Ovary (tissue), 3 donors: ENCODE results near the gene HSD17B8.

ENCODE experiments used
- EP300 ChIP-seq: sonication (generic); formaldehyde crosslinking; IDR thresholded peaks from one replicate; pipeline ENCODE4 v1.6.1; 2017; ENCODE audit warnings: antibody characterized with exemption
- POLR2A ChIP-seq: fragments of 450-650 bp; IDR thresholded peaks from one replicate; pipeline ENCODE4 v1.6.1; 2017; ENCODE audit warnings: antibody characterized with exemption, mild to moderate bottlenecking, moderate library complexity
- TF ChIP-seq, protein P1 (sequence below), 3 donors: fragments of 450-650 bp in 2 of 3; fragments of 200-600 bp in 1 of 3; IDR thresholded peaks; one replicate each; pipeline versions ENCODE4 v1.5.1 to v1.8.0; 2016 to 2022; ENCODE audit warnings: antibody characterized with exemption in 3 of 3, mild to moderate bottlenecking in 1 of 3
- donor health status: DM: no; HTN: no; CAD: no.

DNA sequence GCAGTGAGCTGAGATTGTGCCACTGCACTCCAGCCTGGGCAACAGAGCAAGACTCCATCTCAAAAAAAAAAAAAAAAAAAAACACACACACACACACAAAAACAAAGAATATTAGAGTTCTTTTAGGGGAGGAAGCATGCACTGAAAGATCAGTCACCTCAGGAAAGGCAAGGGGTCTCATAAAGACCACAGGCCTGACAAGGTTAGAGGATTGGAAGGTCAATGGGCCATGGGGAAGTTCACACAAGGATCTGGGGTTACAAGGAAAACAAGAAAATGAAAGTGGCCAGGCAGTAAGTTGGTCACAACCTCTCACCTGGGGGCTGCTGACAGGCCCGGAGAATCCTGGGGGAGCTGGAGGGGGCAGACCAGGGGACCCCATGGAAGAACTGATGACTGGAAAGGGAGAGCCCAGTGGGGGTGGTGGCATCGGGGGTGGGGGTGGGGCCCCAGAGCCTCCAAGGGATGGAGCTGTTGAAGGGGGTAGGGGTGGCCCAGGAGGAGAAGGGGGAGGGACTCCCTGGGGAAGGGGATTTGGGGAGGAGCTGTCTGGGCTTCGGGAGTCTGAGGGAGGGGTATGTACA is 5.5 kb upstream of the HSD17B8 start:
- TF ChIP-seq, protein P1, sequence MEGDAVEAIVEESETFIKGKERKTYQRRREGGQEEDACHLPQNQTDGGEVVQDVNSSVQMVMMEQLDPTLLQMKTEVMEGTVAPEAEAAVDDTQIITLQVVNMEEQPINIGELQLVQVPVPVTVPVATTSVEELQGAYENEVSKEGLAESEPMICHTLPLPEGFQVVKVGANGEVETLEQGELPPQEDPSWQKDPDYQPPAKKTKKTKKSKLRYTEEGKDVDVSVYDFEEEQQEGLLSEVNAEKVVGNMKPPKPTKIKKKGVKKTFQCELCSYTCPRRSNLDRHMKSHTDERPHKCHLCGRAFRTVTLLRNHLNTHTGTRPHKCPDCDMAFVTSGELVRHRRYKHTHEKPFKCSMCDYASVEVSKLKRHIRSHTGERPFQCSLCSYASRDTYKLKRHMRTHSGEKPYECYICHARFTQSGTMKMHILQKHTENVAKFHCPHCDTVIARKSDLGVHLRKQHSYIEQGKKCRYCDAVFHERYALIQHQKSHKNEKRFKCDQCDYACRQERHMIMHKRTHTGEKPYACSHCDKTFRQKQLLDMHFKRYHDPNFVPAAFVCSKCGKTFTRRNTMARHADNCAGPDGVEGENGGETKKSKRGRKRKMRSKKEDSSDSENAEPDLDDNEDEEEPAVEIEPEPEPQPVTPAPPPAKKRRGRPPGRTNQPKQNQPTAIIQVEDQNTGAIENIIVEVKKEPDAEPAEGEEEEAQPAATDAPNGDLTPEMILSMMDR (IDR thresholded peaks at IDR 0.05): no peak
- TF ChIP-seq POLR2A (no peak), EP300 (no peak)
